NCI-H2196 treated with DMSO at 0.1 percent for 48 hours (cell line): ENCODE results near the gene PHAX.
"Not testable (repeated sequence)": the region's sequence is repeated elsewhere in the genome, so short reads cannot be mapped to it uniquely, and the experiment has no call there.

ENCODE experiments used
- DNase-seq: peaks from one replicate; lab custom pipeline; 2025; ENCODE audit not compliant: unreplicated experiment; lab: John Stamatoyannopoulos, UW

Gene PHAX

GRCh38 chr5:126600631-126601511, at the start of gene PHAX:
PHAX (plus strand) TSS chr5:126600947; CDS start chr5:126600963, 16 bp downstream.
- DNase-seq = peak; percentile 55

DNA sequence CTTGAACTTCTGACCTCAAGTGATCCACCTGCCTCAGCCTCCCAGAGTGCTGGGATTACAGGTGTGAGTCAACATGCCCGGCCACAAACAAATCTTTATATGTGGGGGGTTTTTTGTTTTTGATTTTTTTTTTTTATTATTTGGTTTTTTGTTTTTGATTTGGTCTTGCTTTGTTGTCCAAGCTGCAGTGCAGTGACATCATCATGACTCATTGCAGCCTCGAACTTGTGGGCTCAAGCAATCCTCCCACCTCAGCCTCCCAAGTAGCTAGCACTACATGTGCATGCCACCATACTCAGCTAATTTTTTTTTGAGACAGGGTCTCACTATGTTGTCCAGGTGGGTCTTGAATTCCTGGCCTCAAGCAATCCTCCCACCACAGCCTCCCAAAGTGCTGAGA, 48.1 kb upstream of the PHAX start:
- no peak for DNase-seq

GRCh38 chr5:126555101-126555500, 45.6 kb upstream of the PHAX start:
- DNase-seq = not testable (repeated sequence)

GRCh38 chr5:126561908-126562307, 38.8 kb upstream of the PHAX start:
- no peak for DNase-seq

- no peak for DNase-seq
Measured at GRCh38 chr5:126562823-126563222, 37.9 kb upstream of the PHAX start.

DNA sequence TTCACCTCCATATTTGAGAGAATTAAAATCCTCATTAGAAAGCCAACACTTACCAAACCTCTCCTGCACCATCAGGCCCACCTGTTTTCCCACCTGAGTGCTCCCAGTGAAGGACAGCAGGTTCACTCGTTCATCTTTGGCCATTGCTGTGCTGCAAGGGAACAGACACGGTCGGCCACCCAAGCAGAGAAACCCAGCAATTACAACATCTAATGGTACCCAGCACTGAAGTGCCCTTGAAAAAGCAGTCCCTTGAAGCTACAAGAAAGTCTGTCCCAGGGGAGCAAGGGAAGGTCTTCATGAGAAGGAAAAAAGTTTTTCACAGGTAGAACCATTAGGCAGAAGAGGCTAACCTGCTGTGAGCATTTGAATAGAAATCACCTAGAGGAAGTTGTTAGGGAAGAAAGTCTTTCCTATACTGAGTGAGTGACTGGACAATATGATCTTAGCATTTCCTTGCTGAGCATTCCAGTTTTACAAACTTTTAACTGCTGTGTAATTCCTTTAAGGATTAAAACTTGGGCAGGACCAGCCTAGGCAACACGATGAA, 32.5 kb upstream of the PHAX start:
- no peak for DNase-seq

DNA sequence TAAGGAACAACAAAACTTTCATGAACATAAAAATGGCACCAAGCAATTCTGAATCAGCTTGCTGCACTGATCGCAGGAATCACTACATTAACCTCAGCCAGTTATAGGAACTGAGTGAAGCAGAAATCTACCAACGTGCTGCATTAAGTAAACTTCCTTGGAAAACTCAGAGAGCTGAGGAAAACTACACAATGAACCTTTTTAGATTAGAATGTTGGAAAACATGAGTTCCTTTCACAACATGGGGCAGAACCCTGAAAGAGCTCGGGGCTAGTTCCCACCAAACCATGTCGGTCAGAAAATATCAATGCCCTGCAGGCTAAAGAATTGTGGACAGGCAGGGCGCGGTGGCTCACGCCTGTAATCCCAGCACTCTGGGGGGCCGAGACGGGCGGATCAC, 25.1 kb upstream of the PHAX start:
- DNase-seq = no peak

- DNase-seq = no peak
Measured at GRCh38 chr5:126576974-126577373, 23.8 kb upstream of the PHAX start.

DNA sequence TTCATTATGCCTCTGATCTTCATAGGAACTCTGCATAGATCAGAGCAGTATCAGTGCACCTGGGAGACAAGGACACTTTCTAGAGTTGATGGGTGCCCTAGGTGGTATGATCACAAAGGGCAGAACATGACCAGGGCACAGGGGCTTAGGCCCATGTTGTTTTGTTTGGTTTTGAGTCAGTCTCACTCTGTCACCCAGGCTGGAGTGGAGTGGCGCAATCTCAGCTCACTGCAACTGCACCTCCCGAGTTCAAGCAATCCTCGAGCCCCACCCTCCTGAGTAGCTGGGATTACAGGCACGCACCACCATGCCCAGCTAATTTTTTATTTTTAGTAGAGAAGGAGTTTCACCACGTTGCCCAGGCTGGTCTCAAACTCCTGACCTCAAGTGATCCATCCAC, 23.3 kb upstream of the PHAX start:
- no peak for DNase-seq

DNA sequence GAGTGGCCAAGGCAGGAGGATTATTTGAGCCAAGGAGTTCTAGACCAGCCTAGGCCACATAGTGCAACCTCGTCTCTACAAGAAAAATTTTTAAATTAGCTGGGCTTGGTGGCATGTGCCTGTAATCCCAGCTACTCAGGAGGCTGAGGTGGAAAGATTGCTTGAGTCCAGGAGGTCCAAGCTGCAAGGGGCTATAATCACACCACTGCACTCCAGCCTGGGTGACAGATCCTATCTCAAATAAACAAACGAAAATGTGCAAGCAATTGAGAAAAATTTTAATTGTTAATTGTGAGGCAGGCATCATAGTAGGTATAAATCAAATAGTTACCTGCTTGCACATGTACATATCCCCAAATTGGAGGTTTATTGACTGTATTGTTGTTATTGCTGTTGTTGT, 21.0 kb upstream of the PHAX start:
- no peak for DNase-seq

GRCh38 chr5:126583761-126584160, 17.0 kb upstream of the PHAX start:
- DNase-seq = no peak

DNA sequence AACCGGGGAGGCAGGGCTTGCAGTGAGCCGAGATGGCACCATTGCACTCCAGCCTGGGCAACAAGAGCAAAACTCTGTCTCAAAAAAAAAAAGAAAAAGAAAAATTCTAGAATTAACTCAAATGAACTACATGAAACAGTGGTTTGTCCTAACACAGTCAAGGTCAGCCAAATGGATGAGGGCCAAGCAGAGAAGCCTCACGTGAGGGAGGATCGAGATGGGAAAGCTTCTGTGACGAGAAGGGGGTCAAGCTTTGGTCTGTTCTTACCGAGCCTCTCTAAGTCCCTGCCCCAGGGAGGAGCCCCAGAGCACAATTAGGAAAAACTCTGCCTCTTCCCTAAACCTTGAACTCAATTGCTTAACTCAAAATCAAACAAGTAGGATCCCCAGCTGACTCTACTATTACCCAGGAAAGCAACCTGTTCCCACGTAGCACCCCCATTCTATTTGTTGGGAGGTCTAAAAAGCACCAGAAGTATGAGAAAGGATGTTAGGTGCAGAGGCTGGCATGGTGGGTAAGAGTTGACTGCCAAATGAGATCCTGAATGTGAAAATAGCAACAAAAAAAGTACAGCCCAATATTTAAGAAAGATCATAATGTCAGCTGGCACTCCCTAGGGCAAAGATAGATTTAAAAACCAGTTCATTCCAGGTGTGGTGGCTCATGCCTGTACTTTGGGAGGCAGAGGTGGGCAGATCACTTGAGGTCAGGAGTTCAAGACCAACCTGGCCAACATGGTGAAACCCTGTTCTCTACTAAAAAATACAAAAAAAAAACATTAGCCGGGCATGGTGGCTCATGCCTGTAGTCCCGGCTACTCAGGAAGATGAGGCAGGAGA, 13.0 kb upstream of the PHAX start:
- DNase-seq = no peak

- DNase-seq = no peak
Measured at GRCh38 chr5:126589536-126590297, 11.0 kb upstream of the PHAX start.

DNA sequence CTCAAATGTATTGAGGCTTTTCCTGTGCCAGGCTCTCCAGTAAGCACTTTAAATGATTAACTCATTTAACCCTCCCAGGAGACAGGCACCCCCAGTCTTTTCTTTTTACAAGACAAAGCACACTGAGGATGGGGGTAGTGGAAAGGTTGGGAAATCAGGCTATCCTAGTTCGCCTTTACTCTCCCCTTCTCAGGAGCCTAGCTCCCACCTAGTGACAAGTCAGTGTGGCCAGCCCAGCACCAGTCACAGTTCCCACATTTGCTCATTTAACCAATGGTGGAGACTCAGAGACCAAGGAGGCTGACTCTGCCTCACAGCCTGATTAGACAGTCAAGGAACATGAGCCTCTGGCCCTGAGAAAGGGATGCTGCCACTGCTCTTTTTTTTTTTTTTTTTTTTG, 9.2 kb upstream of the PHAX start:
- DNase-seq = no peak

GRCh38 chr5:126594748-126595485, 5.8 kb upstream of the PHAX start, which contains the start of gene ALDH7A1:
ALDH7A1 (minus strand) TSS chr5:126595219; CDS start chr5:126595198, 21 bp downstream.
- no peak for DNase-seq

DNA sequence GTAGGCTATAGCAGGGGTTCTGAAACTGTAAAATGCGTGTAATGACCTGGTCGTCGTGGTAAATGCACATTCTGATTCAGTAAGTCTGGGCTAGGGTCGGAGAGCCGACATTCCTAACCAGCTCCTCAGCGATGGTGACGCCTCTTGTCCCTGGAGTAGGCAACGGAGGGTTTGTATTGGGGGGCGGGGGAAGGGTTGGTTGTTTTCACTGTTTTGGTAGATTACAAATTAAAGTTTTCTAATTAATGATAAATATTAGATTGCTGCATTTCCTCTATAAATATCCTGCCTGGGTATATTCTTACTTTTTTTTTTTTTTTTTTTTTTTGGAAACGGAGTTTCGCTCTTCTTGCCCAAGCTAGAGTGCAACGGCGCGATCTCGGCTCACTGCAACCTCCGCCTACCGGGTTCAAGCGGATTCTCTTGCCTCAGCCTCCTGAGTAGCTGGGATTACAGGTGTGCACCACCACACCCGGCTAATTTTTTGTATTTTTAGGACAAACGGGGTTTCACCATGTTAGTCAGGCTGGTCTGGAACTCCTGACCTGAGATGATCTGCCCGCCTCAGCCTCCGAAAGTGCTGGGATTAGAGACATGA, 5.2 kb upstream of the PHAX start:
- no peak for DNase-seq

DNA sequence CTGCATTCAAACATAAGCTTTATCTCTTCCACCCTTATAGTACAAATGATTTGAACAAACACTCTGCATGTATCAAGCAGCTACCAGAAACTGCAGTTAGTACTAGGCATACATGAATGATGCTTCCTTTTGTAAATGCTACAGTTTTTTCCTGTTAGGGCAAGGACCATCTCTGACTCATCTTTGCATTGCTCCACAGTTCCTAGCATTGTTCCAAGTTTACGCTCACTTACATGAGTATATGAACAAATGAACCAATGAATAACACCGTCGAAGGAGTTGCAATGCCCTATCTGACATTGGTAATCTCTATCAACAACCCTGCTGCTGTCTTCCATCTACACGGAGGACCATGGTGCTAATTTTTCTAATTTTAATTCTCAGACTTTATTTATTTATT, 3.6 kb upstream of the PHAX start:
- DNase-seq = no peak

DNA sequence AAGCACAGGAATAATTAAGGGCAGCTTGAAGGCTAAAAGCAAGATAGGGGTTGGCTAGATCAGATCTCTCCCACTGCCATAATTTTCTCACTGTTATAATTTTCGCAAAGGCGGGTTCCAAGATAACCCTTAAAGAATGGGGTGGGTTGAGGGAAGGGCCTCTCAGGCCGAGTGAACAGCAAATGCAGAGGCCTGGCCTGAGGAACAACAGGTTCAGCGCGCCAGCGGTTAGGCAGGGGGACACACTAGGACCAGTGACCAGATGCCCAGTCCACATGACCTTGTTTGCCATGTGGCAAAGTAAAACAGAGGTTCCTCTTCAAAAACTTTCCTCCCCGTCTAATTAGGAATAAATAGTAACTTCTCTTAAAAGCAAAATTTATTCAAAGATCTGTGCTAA, 1.2 kb upstream of the PHAX start:
- DNase-seq = no peak

DNA sequence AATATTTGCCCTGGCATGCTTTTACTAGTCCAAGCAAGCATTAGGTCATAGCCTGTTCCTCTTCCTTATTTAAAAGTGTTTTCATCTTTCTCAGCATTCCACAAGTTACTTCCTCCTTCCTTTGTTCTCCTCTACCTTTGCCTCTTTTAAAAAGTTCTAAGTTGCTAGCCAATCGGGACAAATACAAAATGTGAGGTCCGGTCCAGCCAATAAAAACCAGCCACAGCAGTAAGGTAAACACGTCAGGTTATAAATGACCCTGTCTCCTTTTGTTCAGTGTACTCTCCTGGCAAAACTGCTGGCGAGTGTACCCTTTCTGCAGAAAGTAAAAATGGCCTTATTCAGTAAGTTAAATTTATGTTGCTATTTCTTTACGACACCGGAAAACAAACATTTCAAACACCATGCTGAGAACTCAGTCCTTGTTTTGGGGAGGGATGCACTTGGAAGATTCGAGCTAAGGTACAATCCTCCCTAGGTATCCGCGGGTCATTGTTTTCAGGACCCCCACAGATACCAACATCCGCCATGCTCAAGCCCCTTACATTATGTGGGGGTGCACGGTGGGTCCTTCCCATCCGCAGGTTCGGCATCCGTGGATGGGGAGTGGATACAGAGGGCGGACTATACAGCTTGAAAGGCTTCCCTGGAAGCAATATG, 646 bp upstream of the PHAX start:
- DNase-seq = not testable (repeated sequence)
